SK-N-SH (cell line): ENCODE data around the gene REC114. TPM values are rescaled to one million over a fixed set of nuclear protein-coding genes. Genes with fewer than 3 reads are reported as not detected.

Experiments used
- CTCF ChIA-PET: fragments of 300-600, 350-600 bp; formaldehyde crosslinking; extraction: SDS; loops from one replicate; lab custom pipeline; 2021; lab: Yijun Ruan, JAX
- POLR2A ChIA-PET: fragments of 350-600 bp; sonication (Branson Sonifier 250); formaldehyde crosslinking; extraction: SDS; loops from one replicate; lab custom pipeline; 2020; ENCODE audit warnings: antibody characterized with exemption, inconsistent platforms; lab: Yijun Ruan, JAX
- DNase-seq: peaks from one replicate; pipeline ENCODE4 v3.0.0; 2012
- H2AFZ ChIP-seq: fragments of 200-600 bp; sonication (generic); 2 replicates; pipeline ENCODE4 v1.8.1; 2016; ENCODE audit warnings: antibody characterized with exemption, mild to moderate bottlenecking, low read depth
- H3F3A ChIP-seq: fragments of 200-600 bp; sonication (generic); replicated peaks from 2 replicates; pipeline ENCODE3; 2016; ENCODE audit warnings: antibody characterized with exemption, mild to moderate bottlenecking; ENCODE audit not compliant: insufficient read depth
- H3K27ac ChIP-seq, 2 experiments: fragments of 200-500 bp in 1 of 2; fragments of 200-600 bp in 1 of 2; sonication (Bioruptor generic) in 1 of 2; sonication (generic), shearing (Covaris generic) in 1 of 2; 2 replicates each; pipeline versions ENCODE4 v1.5.1 to v1.6.1; 2014 to 2016; ENCODE audit warnings: low read depth in 2 of 2, inconsistent platforms in 1 of 2, low read length in 1 of 2, mild to moderate bottlenecking in 1 of 2, mixed read lengths in 1 of 2
- H3K27me3 ChIP-seq: fragments of 200-600 bp; sonication (generic), shearing (Covaris generic); 2 replicates; pipeline ENCODE4 v1.6.1; 2016; ENCODE audit warnings: mixed run types; ENCODE audit not compliant: insufficient read depth
- H3K36me3 ChIP-seq, 2 experiments: fragments of 200-500 bp in 1 of 2; fragments of 200-600 bp in 1 of 2; sonication (Bioruptor generic) in 1 of 2; sonication (generic) in 1 of 2; replicated peaks in 1 of 2; 2 replicates each; pipeline versions ENCODE3 to v1.5.1; 2014 to 2016; ENCODE audit warnings: low read length in 1 of 2, mild to moderate bottlenecking in 1 of 2; ENCODE audit not compliant: insufficient read depth in 2 of 2, control insufficient read depth in 1 of 2
- H3K4me1 ChIP-seq, 2 experiments: fragments of 200-500 bp in 1 of 2; fragments of 200-600 bp in 1 of 2; sonication (Bioruptor generic) in 1 of 2; sonication (generic), shearing (Covaris generic) in 1 of 2; 2 replicates each; pipeline versions ENCODE4 v1.5.1 to v1.6.1; 2014 to 2016; ENCODE audit warnings: low read depth in 1 of 2, low read length in 1 of 2, mixed run types in 1 of 2; ENCODE audit not compliant: insufficient read depth in 2 of 2, control insufficient read depth in 1 of 2
- H3K4me2 ChIP-seq: fragments of 200-600 bp; sonication (generic), shearing (Covaris generic); 2 replicates; pipeline ENCODE4 v1.6.1; 2017; ENCODE audit warnings: mixed run types
- H3K4me3 ChIP-seq, 2 experiments: fragments of 200-500 bp in 1 of 2; fragments of 200-600 bp in 1 of 2; sonication (Bioruptor generic) in 1 of 2; sonication (generic), shearing (Covaris generic) in 1 of 2; 2 replicates each; pipeline versions ENCODE4 v1.5.1 to v1.8.1; 2014 to 2016; ENCODE audit warnings: low read depth in 2 of 2, inconsistent platforms in 1 of 2, low read length in 1 of 2, mild to moderate bottlenecking in 1 of 2, mixed read lengths in 1 of 2, moderate library complexity in 1 of 2
- H3K79me2 ChIP-seq: fragments of 200-600 bp; sonication (generic); 2 replicates; pipeline ENCODE4 v1.8.1; 2017; ENCODE audit warnings: mild to moderate bottlenecking; ENCODE audit not compliant: insufficient read depth
- H3K9ac ChIP-seq: fragments of 200-600 bp; sonication (generic); 2 replicates; pipeline ENCODE4 v1.6.1; 2017; ENCODE audit warnings: mixed run types
- H3K9me2 ChIP-seq: fragments of 200-600 bp; sonication (generic); 2 replicates; pipeline ENCODE4 v1.6.1; 2017; ENCODE audit warnings: mixed run types
- H3K9me3 ChIP-seq: fragments of 200-600 bp; sonication (generic); 2 replicates; pipeline ENCODE4 v1.6.1; 2017; ENCODE audit warnings: mixed run types, mild to moderate bottlenecking, moderate library complexity
- H4K20me1 ChIP-seq: fragments of 200-600 bp; sonication (generic); 2 replicates; pipeline ENCODE4 v1.6.1; 2017; ENCODE audit warnings: mild to moderate bottlenecking, mixed run types; ENCODE audit not compliant: insufficient read depth
- CHD2 ChIP-seq: fragments of 150-350 bp; IDR thresholded peaks from 2 replicates; pipeline ENCODE4 v1.6.1; 2018; ENCODE audit warnings: low read length; ENCODE audit not compliant: partially characterized antibody
- ELF1 ChIP-seq: IDR thresholded peaks from 2 replicates; pipeline ENCODE4 v1.4.0; 2012
- EZH2phosphoT487 ChIP-seq: fragments of 200-600 bp; sonication (generic); IDR thresholded peaks from 2 replicates; pipeline ENCODE4 v1.6.1; 2017; ENCODE audit warnings: low read depth, mixed run types, mild to moderate bottlenecking, antibody characterized with exemption, moderate library complexity, borderline replicate concordance
- FOSL2 ChIP-seq: IDR thresholded peaks from 2 replicates; pipeline ENCODE4 v1.4.0; 2012; ENCODE audit warnings: low read depth, mild to moderate bottlenecking, moderate library complexity, borderline replicate concordance
- FOXJ3 ChIP-seq: sonication (generic); formaldehyde crosslinking; IDR thresholded peaks from 2 replicates; pipeline ENCODE4 v1.5.1; 2020; ENCODE audit warnings: mild to moderate bottlenecking, missing genetic modification reagents
- FOXM1 ChIP-seq: IDR thresholded peaks from 2 replicates; pipeline ENCODE4 v1.4.0; 2012; ENCODE audit warnings: low read depth, mild to moderate bottlenecking
- GABPA ChIP-seq: IDR thresholded peaks from 2 replicates; pipeline ENCODE4 v1.4.0; 2012; ENCODE audit warnings: low read depth, mild to moderate bottlenecking
- JUND ChIP-seq: IDR thresholded peaks from 2 replicates; pipeline ENCODE4 v1.4.0; 2012
- MEF2A ChIP-seq: IDR thresholded peaks from 2 replicates; pipeline ENCODE4 v1.4.0; 2012; ENCODE audit warnings: low read depth, borderline replicate concordance
- MXI1 ChIP-seq: IDR thresholded peaks from 2 replicates; pipeline ENCODE4 v1.6.1; 2012; ENCODE audit warnings: mild to moderate bottlenecking, low read depth, low read length, improper control_type of control experiment
- NFIC ChIP-seq: IDR thresholded peaks from 2 replicates; pipeline ENCODE4 v1.4.0; 2012; ENCODE audit warnings: borderline replicate concordance
- NRF1 ChIP-seq: IDR thresholded peaks from 2 replicates; pipeline ENCODE4 v1.6.1; 2012; ENCODE audit warnings: low read depth, mild to moderate bottlenecking, low read length
- POLR2AphosphoS5 ChIP-seq: IDR thresholded peaks from 2 replicates; pipeline ENCODE4 v1.6.1; 2012; ENCODE audit warnings: low read depth, low read length
- RAD21 ChIP-seq: IDR thresholded peaks from 2 replicates; pipeline ENCODE4 v1.6.1; 2012; ENCODE audit warnings: mild to moderate bottlenecking, low read length
- RFX5 ChIP-seq: IDR thresholded peaks from 2 replicates; pipeline ENCODE4 v1.6.1; 2012; ENCODE audit warnings: mild to moderate bottlenecking, improper control_type of control experiment, low read length
- TAF1 ChIP-seq: IDR thresholded peaks from 2 replicates; pipeline ENCODE4 v1.6.1; 2012; ENCODE audit warnings: low read depth, mild to moderate bottlenecking, low read length, moderate library complexity, borderline replicate concordance
- TCF12 ChIP-seq: IDR thresholded peaks from 2 replicates; pipeline ENCODE4 v1.4.0; 2012
- TEAD4 ChIP-seq: IDR thresholded peaks from 2 replicates; pipeline ENCODE4 v1.4.0; 2012; ENCODE audit warnings: mild to moderate bottlenecking, borderline replicate concordance; ENCODE audit not compliant: insufficient read depth
- USF1 ChIP-seq: IDR thresholded peaks from 2 replicates; pipeline ENCODE4 v1.4.0; 2012; ENCODE audit warnings: low read depth, borderline replicate concordance
- WGBS: methylation state at CpG from one replicate; pipeline ENCODE4 v1.1.6; 2017; ENCODE audit warnings: low lambda C conversion rate; 5-methylcytosine and 5-hydroxymethylcytosine counted together
- polyA plus RNA-seq, 3 experiments: library from polyadenylated mRNA; depleted of rRNA; stranded (reverse); fragments of >200 nt; gene quantifications; 2 replicates each; pipeline ENCODE4 v1.2.3, GENCODE V29; 2012
- TF ChIP-seq, protein P1 (sequence below): IDR thresholded peaks from 2 replicates; pipeline ENCODE4 v1.6.1; 2012; ENCODE audit warnings: mild to moderate bottlenecking, low read depth, low read length, moderate library complexity

The REC114 gene
- polyA plus RNA-seq, 1 of the 3 experiments (the other 2 are of a cell fraction): not detected

GRCh38 chr15:73589766-73590165 lies 146.8 kb downstream of the REC114 start:
- no peaks in the 10 kb centered on the region for H3K9me2 ChIP-seq
- TF ChIP-seq CHD2 (no peak), NRF1 (no peak), GABPA (no peak), TCF12 (no peak), FOXM1 (no peak), FOSL2 (no peak), NFIC (no peak), RFX5 (no peak), MXI1 (no peak), RAD21 (no peak), POLR2AphosphoS5 (no peak), TEAD4 (no peak), MEF2A (no peak), TAF1 (no peak), EZH2phosphoT487 (no peak)
- TF ChIP-seq, protein P1, sequence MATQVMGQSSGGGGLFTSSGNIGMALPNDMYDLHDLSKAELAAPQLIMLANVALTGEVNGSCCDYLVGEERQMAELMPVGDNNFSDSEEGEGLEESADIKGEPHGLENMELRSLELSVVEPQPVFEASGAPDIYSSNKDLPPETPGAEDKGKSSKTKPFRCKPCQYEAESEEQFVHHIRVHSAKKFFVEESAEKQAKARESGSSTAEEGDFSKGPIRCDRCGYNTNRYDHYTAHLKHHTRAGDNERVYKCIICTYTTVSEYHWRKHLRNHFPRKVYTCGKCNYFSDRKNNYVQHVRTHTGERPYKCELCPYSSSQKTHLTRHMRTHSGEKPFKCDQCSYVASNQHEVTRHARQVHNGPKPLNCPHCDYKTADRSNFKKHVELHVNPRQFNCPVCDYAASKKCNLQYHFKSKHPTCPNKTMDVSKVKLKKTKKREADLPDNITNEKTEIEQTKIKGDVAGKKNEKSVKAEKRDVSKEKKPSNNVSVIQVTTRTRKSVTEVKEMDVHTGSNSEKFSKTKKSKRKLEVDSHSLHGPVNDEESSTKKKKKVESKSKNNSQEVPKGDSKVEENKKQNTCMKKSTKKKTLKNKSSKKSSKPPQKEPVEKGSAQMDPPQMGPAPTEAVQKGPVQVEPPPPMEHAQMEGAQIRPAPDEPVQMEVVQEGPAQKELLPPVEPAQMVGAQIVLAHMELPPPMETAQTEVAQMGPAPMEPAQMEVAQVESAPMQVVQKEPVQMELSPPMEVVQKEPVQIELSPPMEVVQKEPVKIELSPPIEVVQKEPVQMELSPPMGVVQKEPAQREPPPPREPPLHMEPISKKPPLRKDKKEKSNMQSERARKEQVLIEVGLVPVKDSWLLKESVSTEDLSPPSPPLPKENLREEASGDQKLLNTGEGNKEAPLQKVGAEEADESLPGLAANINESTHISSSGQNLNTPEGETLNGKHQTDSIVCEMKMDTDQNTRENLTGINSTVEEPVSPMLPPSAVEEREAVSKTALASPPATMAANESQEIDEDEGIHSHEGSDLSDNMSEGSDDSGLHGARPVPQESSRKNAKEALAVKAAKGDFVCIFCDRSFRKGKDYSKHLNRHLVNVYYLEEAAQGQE: no peak
- POLR2A ChIA-PET: no interaction called here
- H3F3A ChIP-seq: no peaks in the 10 kb centered on the region
- no peak for DNase-seq
- no peak overlapping the region for H3K27ac ChIP-seq
- no peaks in the 10 kb centered on the region for H3K27me3 ChIP-seq
- WGBS: 90% methylated on average over 1 of the region's 1 CpG
- H2AFZ ChIP-seq: no peak overlapping the region
- H3K4me1 ChIP-seq: peaks cover 0 to 15% of the 10 kb centered on the region in 2 experiments; a peak in 2 of 4 replicates
- peaks cover 63% of the 10 kb centered on the region for H3K79me2 ChIP-seq
- no peak overlapping the region for H3K9ac ChIP-seq
- no peaks in the 10 kb centered on the region for H3K9me3 ChIP-seq
- CTCF ChIA-PET: interaction anchor here (1.1 to 4.4 kb wide), 5 partner anchors 20 to 115 kb away, joined by 4 to 19 read pairs (median 6); no protein-coding TSS in a partner anchor
- no peak overlapping the region for H3K4me2 ChIP-seq
- H3K36me3 ChIP-seq: peaks cover 21 to 43% of the 10 kb centered on the region in 2 experiments
- no peak overlapping the region for H3K4me3 ChIP-seq
- peaks cover 45% of the 10 kb centered on the region for H4K20me1 ChIP-seq

GRCh38 chr15:73590263-73590662 lies 147.3 kb downstream of the REC114 start:
- H3K9me2 ChIP-seq: no peaks in the 10 kb centered on the region
- no peak overlapping the region for H2AFZ ChIP-seq
- peaks cover 0 to 15% of the 10 kb centered on the region in 2 experiments; a peak in 2 of 4 replicates for H3K4me1 ChIP-seq
- H3K4me2 ChIP-seq: no peak overlapping the region
- peaks cover 50% of the 10 kb centered on the region for H4K20me1 ChIP-seq
- no peaks in the 10 kb centered on the region for H3K9me3 ChIP-seq
- CTCF ChIA-PET: interaction anchor here (1.1 to 4.4 kb wide), 5 partner anchors 21 to 115 kb away, joined by 4 to 19 read pairs (median 6); no protein-coding TSS in a partner anchor
- DNase-seq: no peak
- H3K27me3 ChIP-seq: no peaks in the 10 kb centered on the region
- H3K9ac ChIP-seq: no peak overlapping the region
- H3K79me2 ChIP-seq: peaks cover 67% of the 10 kb centered on the region
- 96% methylated on average over 5 of the region's 5 CpGs for WGBS
- no peak overlapping the region for H3K4me3 ChIP-seq
- POLR2A ChIA-PET: no interaction called here
- peaks cover 21 to 43% of the 10 kb centered on the region in 2 experiments for H3K36me3 ChIP-seq
- no peaks in the 10 kb centered on the region for H3F3A ChIP-seq
- no peak overlapping the region for H3K27ac ChIP-seq
- TF ChIP-seq FOXJ3 (CRISPR knock-in tag) (no peak), NFIC (no peak), TAF1 (no peak), FOSL2 (no peak), MEF2A (no peak), JUND (no peak), FOXM1 (no peak), POLR2AphosphoS5 (no peak), TCF12 (no peak), USF1 (no peak), ELF1 (no peak), MXI1 (no peak), EZH2phosphoT487 (no peak), RAD21 (no peak)
- TF ChIP-seq, protein P1: no peak
